Left renal cortex interstitium (tissue), 4 donors: ENCODE measurements around the gene KIRREL1. TPM values are rescaled to one million over a fixed set of nuclear protein-coding genes. Genes with fewer than 3 reads are reported as not detected.
A peak's percentile ranks its signal among the peaks of the same experiment; 100 is the strongest.

Experiments
- DNase-seq, 4 donors: peaks; one replicate each; pipeline ENCODE4 v3.0.0-alpha.2; 2013; ENCODE audit warnings: low read depth in 4 of 4, low spot score in 2 of 4, missing footprints in 1 of 4
- polyA plus RNA-seq, 4 donors: library from polyadenylated mRNA; unstranded; fragments of 120-200 nt; gene quantifications; one replicate each; pipeline ENCODE4 v1.2.1, GENCODE V29; 2013; ENCODE audit not compliant: insufficient read length in 4 of 4

Gene KIRREL1
- polyA plus RNA-seq, 4 donors = 167 to 186 (median 179) TPM

GRCh38 chr1:157969697-157970485, 23.6 kb upstream of the KIRREL1 start:
- peak in 2 of 4 donors; percentile 37 for DNase-seq

GRCh38 chr1:157971769-157972168, 21.7 kb upstream of the KIRREL1 start:
- no peak for DNase-seq

GRCh38 chr1:157975228-157975950, 18.1 kb upstream of the KIRREL1 start:
- no peak for DNase-seq

GRCh38 chr1:157976888-157977287, 16.6 kb upstream of the KIRREL1 start:
- DNase-seq = no peak

- DNase-seq = no peak
Observed at GRCh38 chr1:157978586-157979403, 14.7 kb upstream of the KIRREL1 start.

GRCh38 chr1:157982136-157982535, 11.3 kb upstream of the KIRREL1 start:
- DNase-seq = no peak

GRCh38 chr1:157983787-157984186, 9.7 kb upstream of the KIRREL1 start:
- DNase-seq = no peak

- no peak for DNase-seq
Observed at GRCh38 chr1:157984469-157984868, 9.0 kb upstream of the KIRREL1 start.

GRCh38 chr1:157985473-157985872, 8.0 kb upstream of the KIRREL1 start:
- DNase-seq = no peak

- no peak for DNase-seq
Observed at GRCh38 chr1:157988002-157988401, 5.4 kb upstream of the KIRREL1 start.

GRCh38 chr1:157992031-157992832, 1.2 kb upstream of the KIRREL1 start:
- DNase-seq = no peak

GRCh38 chr1:157992833-157993146, 655 bp upstream of the KIRREL1 start:
- no peak for DNase-seq

GRCh38 chr1:157993918-157994605, 617 bp downstream of the KIRREL1 start:
- DNase-seq = no peak

- DNase-seq = no peak
Observed at GRCh38 chr1:157994704-157995582, 1.5 kb downstream of the KIRREL1 start.

GRCh38 chr1:157995583-157996169, 2.2 kb downstream of the KIRREL1 start:
- DNase-seq = no peak

GRCh38 chr1:157996433-157996832, 3.0 kb downstream of the KIRREL1 start:
- no peak for DNase-seq

GRCh38 chr1:158000507-158000906, 7.1 kb downstream of the KIRREL1 start:
- DNase-seq = no peak

- DNase-seq = no peak
Observed at GRCh38 chr1:158002022-158002630, 8.7 kb downstream of the KIRREL1 start.
